ENCODE measurements around the gene GBP7.

GBP7 gene

GRCh38 chr1:89112871-89113613 lies 62.8 kb downstream of the GBP7 start:
- DNase-seq = no peak

GRCh38 chr1:89104687-89105086 lies 71.1 kb downstream of the GBP7 start:
- no peak for DNase-seq

GRCh38 chr1:89104147-89104546 lies 71.7 kb downstream of the GBP7 start:
- DNase-seq = no peak

- no peak for DNase-seq
These were observed 73.8 kb downstream of the GBP7 start for GRCh38 chr1:89102021-89102420.

- DNase-seq = no peak
These were observed 75.4 kb downstream of the GBP7 start for GRCh38 chr1:89100412-89100811.

GRCh38 chr1:89098857-89099256 lies 76.9 kb downstream of the GBP7 start:
- no peak for DNase-seq

GRCh38 chr1:89095737-89096136 lies 80.1 kb downstream of the GBP7 start:
- no peak for DNase-seq

GRCh38 chr1:89089962-89090361 lies 85.8 kb downstream of the GBP7 start:
- no peak for DNase-seq

- no peak for DNase-seq
These were observed 87.2 kb downstream of the GBP7 start for GRCh38 chr1:89088572-89088971.

GRCh38 chr1:89087241-89087640 lies 88.6 kb downstream of the GBP7 start:
- DNase-seq = no peak

GRCh38 chr1:89085781-89086180 lies 90.0 kb downstream of the GBP7 start:
- no peak for DNase-seq

Measured in cerebellar nuclear complex (tissue), 1 donor.